WI38 (cell line): ENCODE measurements around the gene FNDC3B.

ENCODE experiments used
- H3K4me3 ChIP-seq: 2 replicates; pipeline ENCODE4 v1.5.1; 2011; ENCODE audit warnings: low read depth, mild to moderate bottlenecking, control low read depth, low read length
- CTCF ChIP-seq: IDR thresholded peaks from 2 replicates; pipeline ENCODE4 v1.5.1; 2012; ENCODE audit warnings: low read depth, mild to moderate bottlenecking, control low read depth, low read length

The FNDC3B gene

GRCh38 chr3:172132721-172133311 lies 93.4 kb downstream of the FNDC3B start:
- no peak for TF ChIP-seq CTCF

GRCh38 chr3:172133838-172134237 lies 94.5 kb downstream of the FNDC3B start:
- no peak overlapping the region for H3K4me3 ChIP-seq

More at GRCh38 chr3:172132721-172133311, 93.4 kb downstream of the FNDC3B start:
- H3K4me3 ChIP-seq, result no peak overlapping the region

GRCh38 chr3:172134352-172134751 lies 95.0 kb downstream of the FNDC3B start:
- no peak for TF ChIP-seq CTCF
- no peak overlapping the region for H3K4me3 ChIP-seq

More at GRCh38 chr3:172133838-172134237, 94.5 kb downstream of the FNDC3B start:
- no peak for TF ChIP-seq CTCF

GRCh38 chr3:172135185-172135584 lies 95.8 kb downstream of the FNDC3B start:
- TF ChIP-seq CTCF, result no peak
- no peak overlapping the region for H3K4me3 ChIP-seq

- TF ChIP-seq CTCF, result no peak
- H3K4me3 ChIP-seq, result no peak overlapping the region
Observed at GRCh38 chr3:172135820-172136219, 96.4 kb downstream of the FNDC3B start.

GRCh38 chr3:172136330-172136729 lies 97.0 kb downstream of the FNDC3B start:
- no peak for TF ChIP-seq CTCF
- no peak overlapping the region for H3K4me3 ChIP-seq

- H3K4me3 ChIP-seq, result no peak overlapping the region
- no peak for TF ChIP-seq CTCF
Observed at GRCh38 chr3:172137287-172138192, 98.2 kb downstream of the FNDC3B start.
